HepG2 (cell line): ENCODE measurements around the gene CCL1. TPM values are rescaled to one million over a fixed set of nuclear protein-coding genes. Genes with fewer than 3 reads are reported as not detected.
A peak's percentile ranks its signal among the peaks of the same experiment; 100 is the strongest.

ENCODE experiments used
- ATAC-seq: fragments of 200-7000 bp; cut with Tn5 transposase; 3 replicates; pipeline ENCODE4 v1.9.1; 2020; ENCODE audit warnings: mild to moderate bottlenecking, moderate library complexity
- BruUV-seq: library from RNA; stranded (reverse); fragments of 400-500 nt; replicated peaks from 2 replicates; lab custom pipeline; 2021; lab: Mats Ljungman, UMichigan
- CTCF ChIA-PET: fragments of 300-600 bp; formaldehyde crosslinking; extraction: SDS; loops from one replicate; lab custom pipeline; 2021; ENCODE audit warnings: low total read pairs, inconsistent platforms, low intra/inter-chr PET ratio; lab: Yijun Ruan, JAX
- POLR2A ChIA-PET: fragments of 350-600 bp; sonication (Branson Sonifier 250); formaldehyde crosslinking; loops from one replicate; lab custom pipeline; 2020; ENCODE audit warnings: antibody characterized with exemption, inconsistent platforms; lab: Yijun Ruan, JAX
- DNase-seq: peaks from one replicate; pipeline ENCODE4 v3.0.0-alpha.2; 2015; ENCODE audit warnings: low spot score
- FAIRE-seq: peaks from 3 replicates; lab custom pipeline; 2011; peaks lifted over from hg19 to GRCh38; lab: Jason Lieb, UNC
- H2AFZ ChIP-seq: one replicate; pipeline ENCODE4 v1.6.1; 2011; ENCODE audit warnings: low read length, inconsistent platforms
- H3K27ac ChIP-seq: fragments of 300-600 bp; 3 replicates; pipeline ENCODE4 v1.8.0; 2011; ENCODE audit warnings: mixed run types, mild to moderate bottlenecking, mixed read lengths, low read length, inconsistent platforms; ENCODE audit not compliant: insufficient read depth; ENCODE audit errors: extremely low read length
- H3K27me3 ChIP-seq, 2 experiments: fragments of 200-600 bp in 1 of 2; 2 replicates in 1 of 2; 3 replicates in 1 of 2; pipeline versions ENCODE4 v1.6.0 to v1.8.0; 2011; ENCODE audit warnings: low read length in 2 of 2, mild to moderate bottlenecking in 2 of 2, moderate library complexity in 2 of 2, inconsistent platforms in 1 of 2; ENCODE audit not compliant: insufficient read depth in 2 of 2, control insufficient read depth in 1 of 2
- H3K36me3 ChIP-seq, 2 experiments: fragments of 200-600 bp in 1 of 2; replicated peaks in 1 of 2; 2 replicates in 1 of 2; 3 replicates in 1 of 2; pipeline versions ENCODE4 v1.5.1 to v1.8.0; 2011; ENCODE audit warnings: low read length in 2 of 2, inconsistent platforms in 1 of 2; ENCODE audit not compliant: insufficient read depth in 2 of 2, control insufficient read depth in 1 of 2
- H3K4me1 ChIP-seq: 2 replicates; pipeline ENCODE4 v1.5.1; 2012; ENCODE audit warnings: low read length, inconsistent platforms; ENCODE audit not compliant: insufficient read depth
- H3K4me2 ChIP-seq: 2 replicates; pipeline ENCODE4 v1.6.0; 2011; ENCODE audit warnings: low read depth, low read length, inconsistent platforms
- H3K4me3 ChIP-seq, 3 experiments: fragments of 200-600 bp in 1 of 3; sonication (generic), shearing (Covaris generic) in 1 of 3; replicated peaks in 1 of 3; 2 replicates each; pipeline ENCODE4 v1.5.1; 2011 to 2016; ENCODE audit warnings: low read length in 3 of 3, inconsistent platforms in 2 of 3, low read depth in 2 of 3, mild to moderate bottlenecking in 2 of 3, control low read depth in 1 of 3, mixed read lengths in 1 of 3; ENCODE audit not compliant: insufficient read depth in 1 of 3
- H3K79me2 ChIP-seq: one replicate; pipeline ENCODE4 v1.6.1; 2011; ENCODE audit warnings: low read length, inconsistent platforms; ENCODE audit not compliant: insufficient read depth
- H3K9ac ChIP-seq: 2 replicates; pipeline ENCODE4 v1.6.0; 2011; ENCODE audit warnings: mild to moderate bottlenecking, low read depth, low read length, inconsistent platforms; ENCODE audit not compliant: insufficient read depth
- H3K9me3 ChIP-seq: 2 replicates; pipeline ENCODE4 v1.5.1; 2012; ENCODE audit warnings: mild to moderate bottlenecking, low read length
- H4K20me1 ChIP-seq: 2 replicates; pipeline ENCODE4 v1.6.0; 2011; ENCODE audit warnings: inconsistent platforms, mild to moderate bottlenecking, low read length, moderate library complexity; ENCODE audit not compliant: insufficient read depth
- CREB1 ChIP-seq, 2 experiments: fragments of 450-650 bp in 1 of 2; IDR thresholded peaks; 2 replicates each; pipeline ENCODE4 v1.6.1; 2016 to 2017; ENCODE audit warnings: control low read depth in 1 of 2, mild to moderate bottlenecking in 1 of 2, missing compliant biosample characterization in 1 of 2, missing genetic modification characterization in 1 of 2
- HMG20A ChIP-seq: IDR thresholded peaks from 2 replicates; pipeline ENCODE4 v1.6.1; 2016; ENCODE audit warnings: borderline replicate concordance
- HNF4G ChIP-seq, 2 experiments: sonication (generic) in 1 of 2; formaldehyde crosslinking in 1 of 2; IDR thresholded peaks; 2 replicates each; pipeline versions ENCODE4 v1.4.0 to v1.6.1; 2011 to 2020; ENCODE audit warnings: borderline replicate concordance in 2 of 2, low read depth in 2 of 2, mild to moderate bottlenecking in 2 of 2, low read length in 1 of 2, missing genetic modification reagents in 1 of 2, moderate library complexity in 1 of 2
- KLF12 ChIP-seq: sonication (generic); formaldehyde crosslinking; IDR thresholded peaks from 2 replicates; pipeline ENCODE4 v1.4.0; 2020; ENCODE audit warnings: missing genetic modification reagents, borderline replicate concordance
- NONO ChIP-seq, 2 experiments: fragments of 450-650 bp in 1 of 2; sonication (generic) in 1 of 2; formaldehyde crosslinking in 1 of 2; IDR thresholded peaks in 1 of 2; conservative IDR thresholded peaks in 1 of 2; 2 replicates each; pipeline versions ENCODE4 v1.6.1 to v1.8.0; 2017 to 2022; ENCODE audit warnings: mild to moderate bottlenecking in 1 of 2, missing genetic modification reagents in 1 of 2, moderate library complexity in 1 of 2
- RFXAP ChIP-seq: sonication (generic); formaldehyde crosslinking; IDR thresholded peaks from 2 replicates; pipeline ENCODE4 v1.4.0; 2020; ENCODE audit warnings: missing genetic modification reagents, borderline replicate concordance
- ZFAT ChIP-seq: sonication (generic); formaldehyde crosslinking; conservative IDR thresholded peaks from 2 replicates; pipeline ENCODE4 v1.8.1; 2023; ENCODE audit warnings: missing genetic modification reagents, inconsistent platforms
- ZNF264 ChIP-seq: sonication (generic); formaldehyde crosslinking; IDR thresholded peaks from 2 replicates; pipeline ENCODE4 v1.4.0; 2020; ENCODE audit warnings: missing genetic modification reagents
- ZNF460 ChIP-seq: sonication (generic); formaldehyde crosslinking; IDR thresholded peaks from 2 replicates; pipeline ENCODE4 v1.5.1; 2020; ENCODE audit warnings: missing genetic modification reagents, mild to moderate bottlenecking, borderline replicate concordance
- WGBS: methylation state at CpG from one replicate; pipeline ENCODE4 v1.1.6; 2017; ENCODE audit warnings: low lambda C conversion rate; 5-methylcytosine and 5-hydroxymethylcytosine counted together
- in situ Hi-C: cut with HindIII; loops from 2 replicates; pipeline ENCODE4 v1.10.0; 2017; ENCODE audit warnings: low pct_unique_long_range_greater_than_20kb; ENCODE audit not compliant: extremely low pct_ligation_motif_present
- intact Hi-C: fragments of 100-400 bp; cut with micrococcal nuclease; formaldehyde crosslinking; loops from one replicate; pipeline ENCODE4 v1.10.0; 2022; ENCODE audit not compliant: unreplicated experiment
- polyA plus RNA-seq, 8 experiments: library from polyadenylated mRNA; depleted of rRNA in 3 of 8; stranded (reverse) in 7 of 8; unstranded in 1 of 8; fragments of >200 nt; fragmentation: Illumina TruSeq in 4 of 8; extraction: Trizol in 4 of 8; gene quantifications; 2 replicates each; pipeline versions ENCODE4 v1.2.1 to v1.2.3, GENCODE V29; 2011 to 2016; ENCODE audit warnings: low read depth in 4 of 8, missing spikeins in 1 of 8, mixed read lengths in 1 of 8; ENCODE audit not compliant: insufficient read depth in 1 of 8
- total RNA-seq, 5 experiments: library from RNA; depleted of rRNA; stranded (reverse); fragments of >200 nt; fragmentation: Illumina TruSeq; extraction: Trizol; gene quantifications; 2 replicates each; pipeline ENCODE4 v1.2.3, GENCODE V29; 2016; ENCODE audit warnings: low read depth in 1 of 5
- TF ChIP-seq, protein P1 (sequence below): sonication (generic); formaldehyde crosslinking; IDR thresholded peaks from 2 replicates; pipeline ENCODE4 v1.4.0; 2020; ENCODE audit warnings: mild to moderate bottlenecking, missing genetic modification reagents
- TF ChIP-seq, protein P2 (sequence below), 2 experiments: sonication (generic) in 1 of 2; formaldehyde crosslinking in 1 of 2; IDR thresholded peaks; 2 replicates each; pipeline versions ENCODE4 v1.5.1 to v1.6.1; 2011 to 2020; ENCODE audit warnings: borderline replicate concordance in 1 of 2, low read depth in 1 of 2, low read length in 1 of 2, mild to moderate bottlenecking in 1 of 2, missing genetic modification reagents in 1 of 2, moderate library complexity in 1 of 2

The CCL1 gene
- total and polyA plus RNA-seq, 2 of the 13 experiments (the other 11 are each of a cell fraction or from before 2014, with no cell fraction given), result not detected

DNA sequence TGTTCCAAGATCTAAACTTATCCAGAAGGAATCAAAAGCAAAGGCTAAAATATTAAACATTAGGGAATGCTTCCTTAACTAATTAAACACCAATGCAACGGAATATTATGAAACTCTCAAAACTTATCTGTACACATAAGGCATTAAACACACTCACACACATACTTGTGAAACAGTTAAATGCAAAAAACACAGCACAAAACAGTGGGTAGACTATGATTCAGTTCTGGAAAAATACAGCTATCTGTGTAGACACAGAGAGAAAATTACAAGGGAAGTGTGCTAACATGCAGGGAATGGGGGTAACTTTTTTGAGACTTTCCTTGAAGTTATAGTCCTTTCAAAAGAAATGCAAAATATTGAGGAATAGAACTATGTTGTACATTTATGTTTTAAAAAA is 36.7 kb upstream of the CCL1 start:
- intact Hi-C loops, result no loop called here
- Histone ChIP-seq H3K79me2 (no peaks in the 10 kb centered on the region), H3K27ac (no peak overlapping the region), H3K4me3 (no peak overlapping the region), H3K4me1 (no peaks in the 10 kb centered on the region), H4K20me1 (no peaks in the 10 kb centered on the region), H2AFZ (no peak overlapping the region), H3K9ac (no peak overlapping the region), H3K36me3 (no peaks in the 10 kb centered on the region), H3K4me2 (no peak overlapping the region), H3K27me3 (no peaks in the 10 kb centered on the region), H3K9me3 (no peaks in the 10 kb centered on the region)
- in situ Hi-C loops, result loop anchor here (25.0 kb wide), 1 partner anchor 1138 kb away; the partner anchor contains the start of gene SLFN12L
- CTCF ChIA-PET, result no interaction called here
- no peak for FAIRE-seq
- TF ChIP-seq HNF4G (IDR thresholded peaks at IDR 0.05; ENCODE audit: borderline replicate concordance, low read depth, low read length) (no peak), HNF4G (CRISPR knock-in tag; IDR thresholded peaks at IDR 0.05; ENCODE audit: borderline replicate concordance, low read depth) (no peak), ZNF460 (CRISPR knock-in tag) (no peak), KLF12 (no peak)
- 4% methylated on average over 1 of the region's 1 CpG for WGBS
- POLR2A ChIA-PET, result no interaction called here
- no peak for DNase-seq
- no TSS peak for BruUV-seq
- ATAC-seq, result no peak

DNA sequence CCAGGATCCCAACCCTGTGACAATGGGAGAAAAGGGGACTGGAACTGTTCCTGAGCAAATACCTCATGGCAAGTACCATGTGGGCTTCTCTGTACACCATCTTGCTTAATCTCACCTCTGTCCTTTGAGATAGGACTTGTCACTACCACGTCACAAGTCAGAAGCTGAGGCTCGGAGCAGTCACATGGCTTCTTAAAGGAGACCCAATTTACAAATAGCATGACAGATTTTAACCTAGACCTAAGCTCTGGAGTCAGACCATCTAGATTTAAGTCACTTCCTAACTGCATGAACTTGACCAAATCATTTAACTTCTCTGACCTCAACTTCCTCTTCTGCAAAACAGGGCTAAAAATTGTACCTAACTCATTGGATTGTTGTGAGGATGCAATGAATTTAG is 36.0 kb upstream of the CCL1 start:
- no peaks in the 10 kb centered on the region for H4K20me1 ChIP-seq
- no peaks in the 10 kb centered on the region for H3K79me2 ChIP-seq
- H3K36me3 ChIP-seq, result no peaks in the 10 kb centered on the region
- H3K4me3 ChIP-seq, result no peak overlapping the region
- H2AFZ ChIP-seq, result no peak overlapping the region
- no peaks in the 10 kb centered on the region for H3K9me3 ChIP-seq
- H3K27me3 ChIP-seq, result no peaks in the 10 kb centered on the region
- intact Hi-C loops (no loop called here), in situ Hi-C loops (no loop called here)
- H3K9ac ChIP-seq, result no peak overlapping the region
- POLR2A ChIA-PET, result no interaction called here
- CTCF ChIA-PET, result no interaction called here
- no peak for DNase-seq
- 0% methylated on average over 2 of the region's 2 CpGs for WGBS
- H3K27ac ChIP-seq, result no peak overlapping the region
- no TSS peak for BruUV-seq
- FAIRE-seq, result no peak
- no peaks in the 10 kb centered on the region for H3K4me1 ChIP-seq
- ATAC-seq, result no peak
- H3K4me2 ChIP-seq, result no peak overlapping the region
- TF ChIP-seq, protein P1, sequence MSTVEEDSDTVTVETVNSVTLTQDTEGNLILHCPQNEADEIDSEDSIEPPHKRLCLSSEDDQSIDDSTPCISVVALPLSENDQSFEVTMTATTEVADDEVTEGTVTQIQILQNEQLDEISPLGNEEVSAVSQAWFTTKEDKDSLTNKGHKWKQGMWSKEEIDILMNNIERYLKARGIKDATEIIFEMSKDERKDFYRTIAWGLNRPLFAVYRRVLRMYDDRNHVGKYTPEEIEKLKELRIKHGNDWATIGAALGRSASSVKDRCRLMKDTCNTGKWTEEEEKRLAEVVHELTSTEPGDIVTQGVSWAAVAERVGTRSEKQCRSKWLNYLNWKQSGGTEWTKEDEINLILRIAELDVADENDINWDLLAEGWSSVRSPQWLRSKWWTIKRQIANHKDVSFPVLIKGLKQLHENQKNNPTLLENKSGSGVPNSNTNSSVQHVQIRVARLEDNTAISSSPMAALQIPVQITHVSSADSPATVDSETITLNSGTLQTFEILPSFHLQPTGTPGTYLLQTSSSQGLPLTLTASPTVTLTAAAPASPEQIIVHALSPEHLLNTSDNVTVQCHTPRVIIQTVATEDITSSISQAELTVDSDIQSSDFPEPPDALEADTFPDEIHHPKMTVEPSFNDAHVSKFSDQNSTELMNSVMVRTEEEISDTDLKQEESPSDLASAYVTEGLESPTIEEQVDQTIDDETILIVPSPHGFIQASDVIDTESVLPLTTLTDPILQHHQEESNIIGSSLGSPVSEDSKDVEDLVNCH (CRISPR knock-in tag), result no peak
- TF ChIP-seq NONO (IDR thresholded peaks at IDR 0.05) (no peak), NONO (CRISPR knock-in tag; conservative IDR thresholded peaks at IDR 0.05) (no peak), HMG20A (CRISPR knock-in tag) (no peak), ZFAT (CRISPR knock-in tag) (no peak), ZNF264 (CRISPR knock-in tag) (no peak), CREB1 (IDR thresholded peaks at IDR 0.05) (peak; percentile 64), CREB1 (CRISPR knock-in tag; IDR thresholded peaks at IDR 0.05) (no peak), RFXAP (CRISPR knock-in tag) (no peak)
- TF ChIP-seq, protein P2, sequence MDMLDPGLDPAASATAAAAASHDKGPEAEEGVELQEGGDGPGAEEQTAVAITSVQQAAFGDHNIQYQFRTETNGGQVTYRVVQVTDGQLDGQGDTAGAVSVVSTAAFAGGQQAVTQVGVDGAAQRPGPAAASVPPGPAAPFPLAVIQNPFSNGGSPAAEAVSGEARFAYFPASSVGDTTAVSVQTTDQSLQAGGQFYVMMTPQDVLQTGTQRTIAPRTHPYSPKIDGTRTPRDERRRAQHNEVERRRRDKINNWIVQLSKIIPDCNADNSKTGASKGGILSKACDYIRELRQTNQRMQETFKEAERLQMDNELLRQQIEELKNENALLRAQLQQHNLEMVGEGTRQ (IDR thresholded peaks at IDR 0.05; ENCODE audit: low read depth, low read length), result no peak
- TF ChIP-seq, protein P2 (CRISPR knock-in tag; IDR thresholded peaks at IDR 0.05; ENCODE audit: borderline replicate concordance), result no peak
